Measurements from ENCODE around the gene ABCA5. TPM values are rescaled to one million over a fixed set of nuclear protein-coding genes. Genes with fewer than 3 reads are reported as not detected.

The ABCA5 gene
- total and polyA plus RNA-seq, 10 of the 15 experiments (the other 5 are each of a cell fraction or from before 2014, with no cell fraction given), result 11.8 to 31.1 (median 18.1) TPM

DNA sequence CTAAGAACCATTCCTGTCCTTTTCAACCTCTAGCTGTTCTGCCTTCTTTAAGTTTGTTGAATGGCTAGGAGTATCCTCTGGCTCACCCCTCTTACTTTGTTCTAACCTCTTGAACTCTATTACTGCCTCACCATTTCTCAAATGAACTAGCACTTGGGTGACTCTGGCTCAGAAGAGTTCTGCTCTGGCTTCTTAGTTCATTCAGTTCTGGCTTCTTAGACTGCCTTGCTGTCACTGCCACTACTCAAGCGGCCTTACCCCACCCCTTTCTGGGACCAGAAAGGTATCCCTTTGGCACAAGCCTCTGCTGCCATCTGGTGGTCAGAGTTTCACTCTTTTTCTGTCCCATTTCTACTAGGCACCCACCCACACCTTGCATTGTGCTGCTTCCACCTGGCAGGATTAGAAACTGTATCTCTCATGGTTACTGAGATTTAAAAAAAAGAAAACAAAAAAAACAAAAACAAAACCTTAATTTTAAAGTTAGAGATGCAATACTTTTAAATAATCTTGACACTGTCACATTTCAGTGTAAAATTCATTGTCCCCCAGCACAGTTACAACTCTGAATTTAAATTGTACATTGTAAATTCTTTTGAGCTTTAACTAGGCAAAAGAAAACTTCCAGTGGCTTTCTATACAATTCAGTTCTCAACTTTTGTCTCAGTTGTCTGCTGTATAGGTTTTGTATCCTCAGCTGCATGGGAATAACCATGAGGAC is 91.4 kb downstream of the ABCA5 start (continued):
- no peak for TF ChIP-seq CEBPB (IDR thresholded peaks at IDR 0.05; ENCODE audit: borderline replicate concordance in 1 of 2, low read depth in 2 of 2, low read length in 2 of 2)
- TF ChIP-seq, protein P1, sequence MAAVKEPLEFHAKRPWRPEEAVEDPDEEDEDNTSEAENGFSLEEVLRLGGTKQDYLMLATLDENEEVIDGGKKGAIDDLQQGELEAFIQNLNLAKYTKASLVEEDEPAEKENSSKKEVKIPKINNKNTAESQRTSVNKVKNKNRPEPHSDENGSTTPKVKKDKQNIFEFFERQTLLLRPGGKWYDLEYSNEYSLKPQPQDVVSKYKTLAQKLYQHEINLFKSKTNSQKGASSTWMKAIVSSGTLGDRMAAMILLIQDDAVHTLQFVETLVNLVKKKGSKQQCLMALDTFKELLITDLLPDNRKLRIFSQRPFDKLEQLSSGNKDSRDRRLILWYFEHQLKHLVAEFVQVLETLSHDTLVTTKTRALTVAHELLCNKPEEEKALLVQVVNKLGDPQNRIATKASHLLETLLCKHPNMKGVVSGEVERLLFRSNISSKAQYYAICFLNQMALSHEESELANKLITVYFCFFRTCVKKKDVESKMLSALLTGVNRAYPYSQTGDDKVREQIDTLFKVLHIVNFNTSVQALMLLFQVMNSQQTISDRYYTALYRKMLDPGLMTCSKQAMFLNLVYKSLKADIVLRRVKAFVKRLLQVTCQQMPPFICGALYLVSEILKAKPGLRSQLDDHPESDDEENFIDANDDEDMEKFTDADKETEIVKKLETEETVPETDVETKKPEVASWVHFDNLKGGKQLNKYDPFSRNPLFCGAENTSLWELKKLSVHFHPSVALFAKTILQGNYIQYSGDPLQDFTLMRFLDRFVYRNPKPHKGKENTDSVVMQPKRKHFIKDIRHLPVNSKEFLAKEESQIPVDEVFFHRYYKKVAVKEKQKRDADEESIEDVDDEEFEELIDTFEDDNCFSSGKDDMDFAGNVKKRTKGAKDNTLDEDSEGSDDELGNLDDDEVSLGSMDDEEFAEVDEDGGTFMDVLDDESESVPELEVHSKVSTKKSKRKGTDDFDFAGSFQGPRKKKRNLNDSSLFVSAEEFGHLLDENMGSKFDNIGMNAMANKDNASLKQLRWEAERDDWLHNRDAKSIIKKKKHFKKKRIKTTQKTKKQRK (IDR thresholded peaks at IDR 0.05; ENCODE audit: low read depth, low read length), result no peak
- TF ChIP-seq, protein P2, sequence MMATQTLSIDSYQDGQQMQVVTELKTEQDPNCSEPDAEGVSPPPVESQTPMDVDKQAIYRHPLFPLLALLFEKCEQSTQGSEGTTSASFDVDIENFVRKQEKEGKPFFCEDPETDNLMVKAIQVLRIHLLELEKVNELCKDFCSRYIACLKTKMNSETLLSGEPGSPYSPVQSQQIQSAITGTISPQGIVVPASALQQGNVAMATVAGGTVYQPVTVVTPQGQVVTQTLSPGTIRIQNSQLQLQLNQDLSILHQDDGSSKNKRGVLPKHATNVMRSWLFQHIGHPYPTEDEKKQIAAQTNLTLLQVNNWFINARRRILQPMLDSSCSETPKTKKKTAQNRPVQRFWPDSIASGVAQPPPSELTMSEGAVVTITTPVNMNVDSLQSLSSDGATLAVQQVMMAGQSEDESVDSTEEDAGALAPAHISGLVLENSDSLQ (IDR thresholded peaks at IDR 0.05), result peak; percentile 95
- no peak for TF ChIP-seq MYC (IDR thresholded peaks at IDR 0.05; ENCODE audit: insufficient read depth, insufficient read length, insufficient replicate concordance, low read length, severe bottlenecking)
- TF ChIP-seq CREM (IDR thresholded peaks at IDR 0.05; ENCODE audit: low read depth), result no peak
- peak; percentile 64 for TF ChIP-seq ZNF384 (IDR thresholded peaks at IDR 0.05; ENCODE audit: borderline replicate concordance, low read depth, low read length)
- TF ChIP-seq TCF3 (IDR thresholded peaks at IDR 0.05; ENCODE audit: borderline replicate concordance, insufficient read depth, low read depth, low read length), result no peak

Data from GM12878 (cell line).